GM23248 (cell line): Measurements from ENCODE around the gene DPP9.

Experiments
- EZH2 ChIP-seq: fragments of 200-600 bp; sonication (generic); IDR thresholded peaks from 2 replicates; pipeline ENCODE4 v1.6.1; 2018; ENCODE audit warnings: antibody characterized with exemption, mild to moderate bottlenecking; ENCODE audit not compliant: insufficient read depth, poor library complexity, severe bottlenecking
- EZH2phosphoT487 ChIP-seq: fragments of 200-600 bp; sonication (generic); IDR thresholded peaks from 2 replicates; pipeline ENCODE4 v1.6.1; 2018; ENCODE audit warnings: antibody characterized with exemption, moderate library complexity, mild to moderate bottlenecking, low read depth; ENCODE audit not compliant: insufficient read depth

- TF ChIP-seq EZH2 (no peak), EZH2phosphoT487 (no peak)
Observed at GRCh38 chr19:4737955-4738600, 14.4 kb upstream of the DPP9 start.
